GM12874 (cell line): ENCODE measurements around the gene HSDL1.

Experiments used
- CTCF ChIP-seq: IDR thresholded peaks from 2 replicates; pipeline ENCODE4 v1.5.1; 2011; ENCODE audit warnings: low read depth, mild to moderate bottlenecking, control low read depth, low read length, moderate library complexity; ENCODE audit not compliant: insufficient read depth

Gene HSDL1

GRCh38 chr16:84169765-84170310 is 24.9 kb upstream of the HSDL1 start:
- no peak for TF ChIP-seq CTCF

GRCh38 chr16:84166796-84167695 is 22.1 kb upstream of the HSDL1 start:
- no peak for TF ChIP-seq CTCF

- TF ChIP-seq CTCF, result no peak
These were observed 20.8 kb upstream of the HSDL1 start for GRCh38 chr16:84165746-84166145.

GRCh38 chr16:84161801-84162200 is 16.8 kb upstream of the HSDL1 start:
- TF ChIP-seq CTCF, result no peak

- no peak for TF ChIP-seq CTCF
These were observed 16.1 kb upstream of the HSDL1 start for GRCh38 chr16:84161037-84161436.

- TF ChIP-seq CTCF, result no peak
These were observed 14.8 kb upstream of the HSDL1 start for GRCh38 chr16:84159800-84160199.

- no peak for TF ChIP-seq CTCF
These were observed 14.0 kb upstream of the HSDL1 start for GRCh38 chr16:84159007-84159406.
